BJ (cell line): ENCODE data around the gene RBM34. TPM values are rescaled to one million over a fixed set of nuclear protein-coding genes. Genes with fewer than 3 reads are reported as not detected.
"Not testable (repeated sequence)": the region's sequence is repeated elsewhere in the genome, so short reads cannot be mapped to it uniquely, and the experiment has no call there.

Experiments
- CTCF ChIA-PET: fragments of 350-600 bp; formaldehyde crosslinking; extraction: SDS; loops from one replicate; lab custom pipeline; 2021; ENCODE audit warnings: antibody characterized with exemption, inconsistent platforms; lab: Yijun Ruan, JAX
- POLR2A ChIA-PET: fragments of 300-600 bp; sonication (Branson Sonifier 250); formaldehyde crosslinking; extraction: SDS; loops from one replicate; lab custom pipeline; 2021; ENCODE audit warnings: antibody characterized with exemption; lab: Charles Lee
- DNase-seq: peaks from one replicate; pipeline ENCODE4 v3.0.0-alpha.2; 2011; ENCODE audit warnings: low read depth
- H3K27me3 ChIP-seq: 2 replicates; pipeline ENCODE4 v1.6.0; 2011; ENCODE audit warnings: low read length; ENCODE audit not compliant: control insufficient read depth, insufficient read depth
- H3K36me3 ChIP-seq: 2 replicates; pipeline ENCODE4 v1.5.1; 2011; ENCODE audit warnings: low read length; ENCODE audit not compliant: control insufficient read depth, insufficient read depth
- H3K4me3 ChIP-seq: 2 replicates; pipeline ENCODE4 v1.5.1; 2011; ENCODE audit warnings: low read depth, mild to moderate bottlenecking, control low read depth, low read length
- CTCF ChIP-seq: IDR thresholded peaks from 2 replicates; pipeline ENCODE4 v1.5.1; 2011; ENCODE audit warnings: low read depth, mild to moderate bottlenecking, control low read depth, inconsistent platforms, low read length, moderate library complexity; ENCODE audit not compliant: insufficient read depth
- polyA plus RNA-seq: library from polyadenylated mRNA; depleted of rRNA; stranded (reverse); fragments of >200 nt; gene quantifications from 2 replicates; pipeline ENCODE4 v1.2.3, GENCODE V29; 2011; rRNA removed
- small RNA-seq: library from RNA; depleted of rRNA; stranded (forward); fragments of <200 nt; gene quantifications from one replicate; pipeline ENCODE3, GENCODE V24; 2012; ENCODE audit warnings: low replicate concordance, low read depth; ENCODE audit not compliant: insufficient read length

RBM34 gene
- polyA plus RNA-seq, 1 experiment: 24.4 TPM

GRCh38 chr1:235090406-235091069, 70.5 kb downstream of the RBM34 start:
- H3K4me3 ChIP-seq: no peak overlapping the region

GRCh38 chr1:235088907-235089306, 72.1 kb downstream of the RBM34 start:
- Histone ChIP-seq H3K4me3 (no peak overlapping the region), H3K36me3 (no peaks in the 10 kb centered on the region), H3K27me3 (no peaks in the 10 kb centered on the region; the same call in 1 of the 2 replicates)
- no peak for DNase-seq
- TF ChIP-seq CTCF: no peak
- ChIA-PET POLR2A (interaction anchor here (0.7 kb wide), 1 partner anchor 599 kb away, joined by 5 read pairs; no protein-coding TSS in a partner anchor), CTCF (interaction anchor here (0.9 to 2.9 kb wide), 4 partner anchors 16 to 601 kb away, joined by 3 to 13 read pairs (median 4); no protein-coding TSS in a partner anchor)

More at GRCh38 chr1:235090406-235091069, 70.5 kb downstream of the RBM34 start:
- TF ChIP-seq CTCF: no peak
- Histone ChIP-seq H3K36me3 (no peaks in the 10 kb centered on the region), H3K27me3 (no peaks in the 10 kb centered on the region; the same call in 1 of the 2 replicates)
- POLR2A ChIA-PET: interaction anchor here (0.6 kb wide), 1 partner anchor 36 kb away, joined by 4 read pairs; no protein-coding TSS in a partner anchor
- DNase-seq: no peak
- CTCF ChIA-PET: interaction anchor here (1.0 to 2.9 kb wide), 6 partner anchors 11 to 604 kb away, joined by 3 to 13 read pairs (median 6); no protein-coding TSS in a partner anchor

- H3K36me3 ChIP-seq: no peaks in the 10 kb centered on the region
- H3K27me3 ChIP-seq: no peaks in the 10 kb centered on the region; the same call in 1 of the 2 replicates
- ChIA-PET POLR2A (interaction anchor here (0.7 kb wide), 1 partner anchor 598 kb away, joined by 5 read pairs; no protein-coding TSS in a partner anchor), CTCF (interaction anchor here (0.9 to 2.3 kb wide), 4 partner anchors 17 to 601 kb away, joined by 3 to 8 read pairs (median 4); no protein-coding TSS in a partner anchor)
- H3K4me3 ChIP-seq: no peak overlapping the region
- DNase-seq: no peak
- TF ChIP-seq CTCF: no peak
These were observed 72.6 kb downstream of the RBM34 start for GRCh38 chr1:235088430-235088829.

- no peak for DNase-seq
- TF ChIP-seq CTCF: no peak
- ChIA-PET POLR2A (no interaction called here), CTCF (interaction anchor here (1.3 to 2.3 kb wide), 2 partner anchors 589 to 600 kb away, joined by 3 to 8 read pairs; no protein-coding TSS in a partner anchor)
- no peak overlapping the region for H3K4me3 ChIP-seq
- H3K27me3 ChIP-seq: no peaks in the 10 kb centered on the region; the same call in 1 of the 2 replicates
- no peaks in the 10 kb centered on the region for H3K36me3 ChIP-seq
These were observed 73.1 kb downstream of the RBM34 start for GRCh38 chr1:235087906-235088305.

- H3K27me3 ChIP-seq, POLR2A ChIA-PET, DNase-seq, H3K4me3 ChIP-seq, H3K36me3 ChIP-seq: not testable (repeated sequence)
- CTCF ChIA-PET: interaction anchor here (0.6 to 2.9 kb wide), 4 partner anchors 9 to 844 kb away, joined by 3 to 21 read pairs (median 3); no protein-coding TSS in a partner anchor
These were observed 75.5 kb downstream of the RBM34 start for GRCh38 chr1:235085411-235086117.

Small RNAs within 50 kb of the gene (small RNA-seq; reads per million reads assigned to genes)
- gene AL732292.1 (not detected), gene MIR4753 (1.3 reads per million), gene SNORA14B (2.7 reads per million, percentile 32 among the genes with 10 or more reads in this experiment)

Other genes with a start within 250 kb of the RBM34 start
- 53.7 and 56.8 TPM in 2 replicates for gene TOMM20, start 32.4 kb downstream of the RBM34 start, polyA plus RNA-seq
- gene ARID4B, start 166.9 kb upstream of the RBM34 start, polyA plus RNA-seq: 3.1 and 8.0 TPM in 2 replicates
- gene GGPS1, start 167.3 kb upstream of the RBM34 start, polyA plus RNA-seq: 18.8 and 37.3 TPM in 2 replicates
- 16.0 and 28.6 TPM in 2 replicates for gene TBCE, start 206.2 kb upstream of the RBM34 start, polyA plus RNA-seq